Panc1 (cell line): ENCODE data around the gene ITPR2. TPM values are rescaled to one million over a fixed set of nuclear protein-coding genes. Genes with fewer than 3 reads are reported as not detected.

Experiments
- ATAC-seq: fragments of 200-7000 bp; cut with Tn5 transposase; 2 replicates; pipeline ENCODE4 v1.9.1; 2020; ENCODE audit warnings: mild to moderate bottlenecking, moderate library complexity
- BruUV-seq: library from RNA; stranded (reverse); fragments of 400-500 nt; replicated peaks from 2 replicates; lab custom pipeline; 2021; lab: Mats Ljungman, UMichigan
- CTCF ChIA-PET: fragments of 300-600 bp; sonication (Branson Sonifier 250); formaldehyde crosslinking; loops from one replicate; lab custom pipeline; 2022; ENCODE audit warnings: antibody characterized with exemption; lab: Charles Lee
- POLR2A ChIA-PET: fragments of 300-600 bp; sonication (Branson Sonifier 250); formaldehyde crosslinking; loops from one replicate; lab custom pipeline; 2022; ENCODE audit warnings: antibody characterized with exemption; lab: Charles Lee
- DNase-seq: peaks from one replicate; pipeline ENCODE4 v3.0.0-alpha.2; 2010; ENCODE audit warnings: low read depth, low spot score
- H3K27ac ChIP-seq: 2 replicates; pipeline ENCODE4 v1.5.1; 2011; ENCODE audit warnings: mild to moderate bottlenecking, low read length, inconsistent platforms
- H3K27me3 ChIP-seq: fragments of 200-500 bp; sonication (Bioruptor generic); 2 replicates; pipeline ENCODE4 v1.6.0; 2014; ENCODE audit warnings: low read length, inconsistent platforms; ENCODE audit not compliant: control insufficient read depth, insufficient read depth
- H3K36me3 ChIP-seq: fragments of 200-500 bp; sonication (Bioruptor generic); 2 replicates; pipeline ENCODE4 v1.5.1; 2014; ENCODE audit warnings: inconsistent platforms, mild to moderate bottlenecking, low read length, moderate library complexity; ENCODE audit not compliant: control insufficient read depth, insufficient read depth
- H3K4me1 ChIP-seq: 2 replicates; pipeline ENCODE4 v1.5.1; 2011; ENCODE audit warnings: inconsistent platforms, mild to moderate bottlenecking, low read length, moderate library complexity; ENCODE audit not compliant: control insufficient read depth, insufficient read depth
- H3K4me3 ChIP-seq, 2 experiments: 2 replicates each; pipeline ENCODE4 v1.5.1; 2011 to 2012; ENCODE audit warnings: low read depth in 2 of 2, low read length in 2 of 2, mild to moderate bottlenecking in 2 of 2, inconsistent platforms in 1 of 2, moderate library complexity in 1 of 2
- H3K9me3 ChIP-seq: fragments of 200-500 bp; sonication (Bioruptor generic); 2 replicates; pipeline ENCODE4 v1.5.1; 2014; ENCODE audit warnings: low read depth, mild to moderate bottlenecking, inconsistent platforms, low read length, moderate library complexity; ENCODE audit not compliant: control insufficient read depth, insufficient read depth
- CTCF ChIP-seq: fragments of 450-650 bp; IDR thresholded peaks from 2 replicates; pipeline ENCODE4 v1.5.1; 2017; ENCODE audit warnings: mild to moderate bottlenecking
- POLR2AphosphoS5 ChIP-seq: IDR thresholded peaks from 2 replicates; pipeline ENCODE4 v1.6.1; 2012; ENCODE audit warnings: mild to moderate bottlenecking, low read depth, low read length, moderate library complexity
- REST ChIP-seq, 2 experiments: IDR thresholded peaks; 2 replicates each; pipeline ENCODE4 v1.6.1; 2011 to 2012; ENCODE audit warnings: low read depth in 2 of 2, control low read depth in 1 of 2, low read length in 1 of 2, mild to moderate bottlenecking in 1 of 2, moderate library complexity in 1 of 2; ENCODE audit not compliant: insufficient read depth in 1 of 2
- SIN3A ChIP-seq: IDR thresholded peaks from 2 replicates; pipeline ENCODE4 v1.6.1; 2012; ENCODE audit warnings: low read depth, mild to moderate bottlenecking, low read length, moderate library complexity, borderline replicate concordance; ENCODE audit not compliant: insufficient read depth
- TCF7L2 ChIP-seq: IDR thresholded peaks from 2 replicates; pipeline ENCODE4 v1.6.1; 2011; ENCODE audit warnings: mild to moderate bottlenecking, low read depth, low read length, inconsistent platforms
- in situ Hi-C: cut with HindIII; loops from 2 replicates; pipeline ENCODE4 v1.10.0; 2016; ENCODE audit warnings: low sequenced_read_pairs, low pct_unique_long_range_greater_than_20kb
- intact Hi-C: fragments of 100-400 bp; cut with micrococcal nuclease; formaldehyde crosslinking; loops from one replicate; pipeline ENCODE4 v1.10.0; 2022; ENCODE audit not compliant: unreplicated experiment
- total RNA-seq: library from RNA; stranded (reverse); gene quantifications from one replicate; pipeline ENCODE4 v1.2.1, GENCODE V29; 2021; ENCODE audit not compliant: unreplicated experiment

Gene ITPR2
- total RNA-seq, 1 experiment from 2014 or later, result 41.8 TPM

- Histone ChIP-seq H3K9me3 (no peaks in the 10 kb centered on the region), H3K27ac (no peak overlapping the region), H3K27me3 (no peaks in the 10 kb centered on the region), H3K4me3 (no peak overlapping the region), H3K36me3 (no peaks in the 10 kb centered on the region), H3K4me1 (no peaks in the 10 kb centered on the region)
- in situ Hi-C loops (no loop called here), intact Hi-C loops (no loop called here)
- no TSS peak for BruUV-seq
- ChIA-PET CTCF (no interaction called here), POLR2A (no interaction called here)
- DNase-seq (no peak), ATAC-seq (no peak)
- TF ChIP-seq CTCF, result no peak
- TF ChIP-seq POLR2AphosphoS5, result no peak
- no peak for TF ChIP-seq SIN3A
- no peak for TF ChIP-seq REST (IDR thresholded peaks at IDR 0.05; ENCODE audit: insufficient read depth in 1 of 2, low read depth in 2 of 2, low read length in 1 of 2)
- no peak for TF ChIP-seq TCF7L2
Observed at GRCh38 chr12:26546535-26547314, 286.3 kb downstream of the ITPR2 start.

GRCh38 chr12:26539131-26539530 lies 293.9 kb downstream of the ITPR2 start:
- intact Hi-C loops (no loop called here), in situ Hi-C loops (no loop called here)
- TF ChIP-seq REST (IDR thresholded peaks at IDR 0.05; ENCODE audit: insufficient read depth in 1 of 2, low read depth in 2 of 2, low read length in 1 of 2), result no peak
- no peak for TF ChIP-seq TCF7L2
- TF ChIP-seq CTCF, result no peak
- TF ChIP-seq POLR2AphosphoS5, result no peak
- no peak for TF ChIP-seq SIN3A
- no peaks in the 10 kb centered on the region for H3K36me3 ChIP-seq
- ATAC-seq (no peak), DNase-seq (no peak)
- H3K27me3 ChIP-seq, result no peaks in the 10 kb centered on the region
- POLR2A ChIA-PET, result no interaction called here
- no peak overlapping the region for H3K4me3 ChIP-seq
- BruUV-seq, result no TSS peak
- no peaks in the 10 kb centered on the region for H3K4me1 ChIP-seq
- no peak overlapping the region for H3K27ac ChIP-seq
- H3K9me3 ChIP-seq, result no peaks in the 10 kb centered on the region
- CTCF ChIA-PET, result no interaction called here
